ENCODE results near the gene TIMM21. TPM values are rescaled to one million over a fixed set of nuclear protein-coding genes. Genes with fewer than 3 reads are reported as not detected.

Gene TIMM21
- total and polyA plus RNA-seq, 4 donors, result 22.0 to 39.2 (median 30.0) TPM

DNA sequence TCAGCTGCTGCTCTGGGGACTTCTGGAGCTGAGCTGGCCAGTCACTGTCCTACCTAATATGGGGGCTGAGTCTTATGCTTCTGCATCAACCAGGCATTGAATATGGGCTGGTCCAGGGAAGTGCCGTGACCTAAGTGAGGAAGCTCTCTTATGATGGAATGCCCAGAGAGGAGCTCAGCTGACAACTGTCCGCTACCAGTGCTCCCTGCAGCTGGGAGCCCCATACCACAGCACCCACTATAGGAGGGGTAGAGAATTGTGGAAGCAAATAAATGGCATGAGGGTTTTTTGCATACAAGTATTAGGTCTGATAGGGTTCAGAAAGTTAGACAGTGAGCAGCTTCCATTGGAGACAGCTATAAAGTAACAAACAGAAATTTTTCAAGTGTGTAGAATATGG lies 4.5 kb downstream of the TIMM21 start:
- WGBS, result 97% methylated on average over 2 of the region's 2 CpGs
- Histone ChIP-seq H3K9ac (ENCODE audit: low read depth in 1 of 2, low read length in 2 of 2) (no peak overlapping the region), H3K27ac (ENCODE audit: low read depth in 1 of 2, low read length in 2 of 2) (no peak overlapping the region), H3K9me3 (ENCODE audit: control insufficient read depth in 4 of 4, low read length in 3 of 4) (no peaks in the 10 kb centered on the region), H3K27me3 (ENCODE audit: control insufficient read depth in 4 of 4, insufficient read depth in 4 of 4, low read length in 3 of 4) (no peaks in the 10 kb centered on the region), H3K4me1 (ENCODE audit: control insufficient read depth in 4 of 4, insufficient read depth in 4 of 4, low read length in 3 of 4) (peaks cover 8 to 21% (median 18%) of the 10 kb centered on the region in 4 donors), H3K4me3 (ENCODE audit: low read depth in 1 of 3, low read length in 3 of 3) (no peak overlapping the region), H3K36me3 (ENCODE audit: control insufficient read depth in 4 of 4, insufficient read depth in 3 of 4, low read depth in 1 of 4, low read length in 3 of 4) (peaks cover 0 to 26% (median 20%) of the 10 kb centered on the region in 4 donors)
- no peak for TF ChIP-seq FOXA2 (IDR thresholded peaks at IDR 0.05)
- TF ChIP-seq NR2F2 (IDR thresholded peaks at IDR 0.05), result no peak
- TF ChIP-seq, protein P1, sequence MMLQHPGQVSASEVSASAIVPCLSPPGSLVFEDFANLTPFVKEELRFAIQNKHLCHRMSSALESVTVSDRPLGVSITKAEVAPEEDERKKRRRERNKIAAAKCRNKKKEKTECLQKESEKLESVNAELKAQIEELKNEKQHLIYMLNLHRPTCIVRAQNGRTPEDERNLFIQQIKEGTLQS (IDR thresholded peaks at IDR 0.05), result no peak
- no peak for TF ChIP-seq RAD21 (IDR thresholded peaks at IDR 0.05)
- no peak for TF ChIP-seq SP1 (IDR thresholded peaks at IDR 0.05)
- no peak for TF ChIP-seq YY1 (IDR thresholded peaks at IDR 0.05)
- TF ChIP-seq CTCF (IDR thresholded peaks at IDR 0.05; ENCODE audit: low read depth, low read length, missing input control), result no peak
- no peak for TF ChIP-seq REST (IDR thresholded peaks at IDR 0.05)
- TF ChIP-seq HNF4A (conservative IDR thresholded peaks at IDR 0.05), result no peak
- no peak for TF ChIP-seq JUND (IDR thresholded peaks at IDR 0.05)
- no peak for TF ChIP-seq TAF1 (conservative IDR thresholded peaks at IDR 0.05)
- TF ChIP-seq EGR1 (IDR thresholded peaks at IDR 0.05; ENCODE audit: low read depth in 2 of 2), result no peak
- TF ChIP-seq HNF4G (IDR thresholded peaks at IDR 0.05), result no peak
- TF ChIP-seq GABPA (IDR thresholded peaks at IDR 0.05 in 1 of 2, conservative IDR thresholded peaks at IDR 0.05 in 1 of 2), result no peak
- TF ChIP-seq, protein P2, sequence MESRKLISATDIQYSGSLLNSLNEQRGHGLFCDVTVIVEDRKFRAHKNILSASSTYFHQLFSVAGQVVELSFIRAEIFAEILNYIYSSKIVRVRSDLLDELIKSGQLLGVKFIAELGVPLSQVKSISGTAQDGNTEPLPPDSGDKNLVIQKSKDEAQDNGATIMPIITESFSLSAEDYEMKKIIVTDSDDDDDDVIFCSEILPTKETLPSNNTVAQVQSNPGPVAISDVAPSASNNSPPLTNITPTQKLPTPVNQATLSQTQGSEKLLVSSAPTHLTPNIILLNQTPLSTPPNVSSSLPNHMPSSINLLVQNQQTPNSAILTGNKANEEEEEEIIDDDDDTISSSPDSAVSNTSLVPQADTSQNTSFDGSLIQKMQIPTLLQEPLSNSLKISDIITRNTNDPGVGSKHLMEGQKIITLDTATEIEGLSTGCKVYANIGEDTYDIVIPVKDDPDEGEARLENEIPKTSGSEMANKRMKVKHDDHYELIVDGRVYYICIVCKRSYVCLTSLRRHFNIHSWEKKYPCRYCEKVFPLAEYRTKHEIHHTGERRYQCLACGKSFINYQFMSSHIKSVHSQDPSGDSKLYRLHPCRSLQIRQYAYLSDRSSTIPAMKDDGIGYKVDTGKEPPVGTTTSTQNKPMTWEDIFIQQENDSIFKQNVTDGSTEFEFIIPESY (IDR thresholded peaks at IDR 0.05), result no peak
- TF ChIP-seq FOXA1 (IDR thresholded peaks at IDR 0.05), result no peak
- no peak for TF ChIP-seq MAX (IDR thresholded peaks at IDR 0.05)
- no peak for TF ChIP-seq RXRA (IDR thresholded peaks at IDR 0.05)
- DNase-seq (ENCODE audit: low spot score), result no peak
